T-helper 1 cell treated with Interleukin-12 subunit alpha and Interleukin-12 subunit beta and Interleukin-4 antibody, amounts not matched to agents 30 ng/mL and 1 ng/mL, for 36 hours (primary cell): ENCODE results near the gene FAM83F. TPM values are rescaled to one million over a fixed set of nuclear protein-coding genes. Genes with fewer than 3 reads are reported as not detected.

Source experiments
- intact Hi-C: fragments of 100-400 bp; cut with micrococcal nuclease; formaldehyde crosslinking; loops from one replicate; pipeline ENCODE4 v1.15.1; 2024
- total RNA-seq: library from RNA; stranded (reverse); gene quantifications from 2 replicates; pipeline ENCODE4 v1.2.3, GENCODE V29; 2022

Gene FAM83F
- total RNA-seq, 1 donor from 2014 or later = 0.27 TPM

DNA sequence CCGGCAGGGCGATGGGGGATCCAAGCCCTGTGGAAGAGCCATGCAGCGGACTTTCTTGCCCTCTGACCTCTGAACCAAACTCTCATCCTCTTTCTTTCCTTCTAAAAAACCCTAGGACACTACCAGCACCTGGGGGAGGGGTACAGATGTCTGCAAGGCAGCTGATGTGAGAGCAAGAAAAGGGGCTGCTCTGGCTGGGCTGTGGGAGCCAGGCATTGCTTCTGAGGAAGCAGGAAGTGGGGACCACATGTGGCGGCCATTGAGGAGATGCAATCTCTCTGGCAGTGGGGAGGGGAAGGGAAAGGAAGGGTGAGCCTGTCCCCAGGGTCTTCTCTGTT is 36.0 kb downstream of the FAM83F start:
- intact Hi-C loops = no loop called here

DNA sequence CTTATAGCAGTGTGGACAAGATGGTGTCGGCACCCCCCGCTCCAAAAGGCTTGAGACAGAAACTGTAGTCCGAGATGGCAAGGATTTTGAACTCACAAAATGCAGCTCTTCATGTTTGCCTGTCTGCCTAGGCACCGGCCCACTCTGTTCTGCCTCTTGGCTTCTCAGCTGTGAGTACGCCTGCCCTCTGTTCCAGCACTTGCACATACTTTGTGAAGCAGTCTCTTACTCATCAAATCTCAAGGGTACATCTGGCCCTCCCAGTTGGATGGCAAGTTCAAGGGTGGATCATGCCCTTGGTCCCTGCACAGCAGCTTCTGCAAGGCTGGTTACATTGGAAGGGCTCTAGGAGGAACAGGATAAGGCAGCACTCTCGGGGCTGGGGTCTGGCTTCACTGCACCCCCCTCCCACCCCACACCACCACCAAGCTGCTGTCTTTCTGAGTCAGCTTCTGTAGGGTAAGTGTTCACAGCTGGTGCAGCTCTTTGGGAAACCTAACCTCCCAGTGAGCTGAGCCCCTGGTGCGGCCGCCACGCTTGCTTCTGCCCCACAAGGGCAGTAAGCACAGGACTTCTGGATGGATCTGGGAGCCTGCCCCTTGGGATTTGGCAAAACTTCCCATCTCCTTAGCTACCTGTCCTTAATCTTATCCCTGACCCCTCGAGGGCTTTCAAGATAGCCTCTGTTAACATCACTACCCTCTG is 37.2 kb downstream of the FAM83F start:
- intact Hi-C loops = no loop called here

DNA sequence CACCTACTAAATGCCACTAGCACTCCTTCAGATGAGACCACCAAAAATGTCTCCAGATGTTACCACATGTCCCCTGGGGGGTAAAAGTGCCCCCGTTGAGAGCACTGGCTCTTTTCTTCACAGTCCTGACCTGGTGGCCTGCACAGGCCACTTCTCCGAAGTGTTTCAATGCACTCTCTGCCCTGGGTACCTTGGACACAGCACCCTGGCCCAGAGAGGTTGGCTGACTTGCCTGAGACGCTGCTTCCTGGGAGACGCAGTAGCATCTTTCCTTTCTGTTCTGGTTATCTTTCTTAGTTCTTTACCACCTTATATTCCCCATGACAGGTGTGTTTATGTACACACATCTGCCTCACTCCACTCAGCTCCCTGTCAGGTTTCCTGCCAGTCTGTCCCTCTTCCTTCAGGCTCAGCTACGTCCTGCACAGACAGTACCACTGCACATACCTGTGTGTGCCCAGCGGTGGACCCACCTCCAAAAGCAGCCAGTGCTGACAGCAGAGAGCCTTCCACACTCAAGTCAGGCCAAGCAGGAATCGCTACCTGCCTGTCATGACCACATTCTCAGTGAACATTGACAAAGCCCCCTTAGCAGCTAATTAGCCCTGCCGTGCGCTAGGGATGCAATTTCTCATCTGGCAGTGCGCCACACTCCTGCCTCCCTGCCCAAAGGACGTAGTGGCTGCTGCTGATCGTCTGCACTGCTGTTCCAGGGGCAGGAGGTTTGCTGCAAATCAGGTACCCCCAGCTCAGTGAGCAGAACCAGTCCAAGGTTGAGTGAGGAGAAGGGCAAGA is 39.0 kb downstream of the FAM83F start:
- intact Hi-C loops = no loop called here

GRCh38 chr22:40035351-40035750 is 40.6 kb downstream of the FAM83F start:
- intact Hi-C loops = no loop called here

DNA sequence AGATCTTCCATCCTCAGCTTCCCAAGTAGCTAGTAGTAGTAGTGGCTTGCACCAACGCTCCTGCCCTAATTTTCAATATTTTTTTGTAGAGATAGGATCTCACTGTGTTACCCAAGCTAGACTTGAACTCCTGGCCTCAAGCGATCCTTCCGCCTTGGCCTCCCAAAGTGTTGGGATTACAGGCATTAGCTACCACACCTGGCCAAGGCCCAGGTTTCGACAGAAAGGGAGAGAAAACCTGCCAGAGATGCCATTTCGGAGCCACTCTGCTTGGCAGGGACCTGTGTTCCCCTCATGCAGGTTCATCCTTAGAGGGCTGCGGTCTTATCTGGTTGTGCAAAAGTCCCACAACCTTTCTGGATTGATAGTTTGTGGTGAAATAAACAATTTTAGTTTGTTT is 41.4 kb downstream of the FAM83F start:
- intact Hi-C loops = loop anchor here (1.0 kb wide), 2 partner anchors 502 to 541 kb away; no protein-coding TSS in a partner anchor

DNA sequence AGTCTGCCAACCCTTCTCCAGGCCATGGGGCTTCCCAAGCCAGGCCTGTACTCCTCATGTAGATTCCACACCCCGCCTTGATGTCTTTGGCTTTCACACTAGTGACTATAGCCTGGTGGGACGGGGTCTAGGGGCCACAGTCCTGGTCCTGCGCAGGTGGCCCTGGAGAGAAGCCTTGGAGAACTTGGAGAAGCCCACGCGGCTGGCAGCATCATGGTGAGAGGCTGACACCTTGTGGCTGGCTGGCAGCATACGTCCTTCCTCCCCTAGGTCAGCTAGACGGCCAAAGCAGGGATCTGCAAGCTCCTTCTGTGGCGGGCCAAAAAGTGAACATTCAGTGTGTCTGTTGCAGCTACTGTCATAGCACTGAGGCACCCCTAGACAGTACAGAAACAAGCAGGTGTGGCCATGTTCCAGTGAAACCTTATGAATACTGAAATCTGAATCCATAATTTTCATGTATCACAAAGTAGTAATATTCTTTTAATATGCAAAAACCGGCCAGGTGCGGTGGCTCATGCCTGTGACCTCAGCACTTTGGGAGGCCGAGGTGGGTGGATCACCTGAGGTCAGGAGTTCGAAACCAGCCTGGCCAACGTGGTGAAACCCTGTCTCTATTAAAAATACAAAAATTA is 42.0 kb downstream of the FAM83F start:
- intact Hi-C loops = loop anchor here (1.0 kb wide), 2 partner anchors 502 to 541 kb away; no protein-coding TSS in a partner anchor

- intact Hi-C loops = no loop called here
Measured at GRCh38 chr22:40037320-40037719, 42.6 kb downstream of the FAM83F start.

GRCh38 chr22:40039482-40040115 is 44.8 kb downstream of the FAM83F start:
- intact Hi-C loops = no loop called here

- intact Hi-C loops = no loop called here
Measured at GRCh38 chr22:40040927-40041326, 46.2 kb downstream of the FAM83F start.

DNA sequence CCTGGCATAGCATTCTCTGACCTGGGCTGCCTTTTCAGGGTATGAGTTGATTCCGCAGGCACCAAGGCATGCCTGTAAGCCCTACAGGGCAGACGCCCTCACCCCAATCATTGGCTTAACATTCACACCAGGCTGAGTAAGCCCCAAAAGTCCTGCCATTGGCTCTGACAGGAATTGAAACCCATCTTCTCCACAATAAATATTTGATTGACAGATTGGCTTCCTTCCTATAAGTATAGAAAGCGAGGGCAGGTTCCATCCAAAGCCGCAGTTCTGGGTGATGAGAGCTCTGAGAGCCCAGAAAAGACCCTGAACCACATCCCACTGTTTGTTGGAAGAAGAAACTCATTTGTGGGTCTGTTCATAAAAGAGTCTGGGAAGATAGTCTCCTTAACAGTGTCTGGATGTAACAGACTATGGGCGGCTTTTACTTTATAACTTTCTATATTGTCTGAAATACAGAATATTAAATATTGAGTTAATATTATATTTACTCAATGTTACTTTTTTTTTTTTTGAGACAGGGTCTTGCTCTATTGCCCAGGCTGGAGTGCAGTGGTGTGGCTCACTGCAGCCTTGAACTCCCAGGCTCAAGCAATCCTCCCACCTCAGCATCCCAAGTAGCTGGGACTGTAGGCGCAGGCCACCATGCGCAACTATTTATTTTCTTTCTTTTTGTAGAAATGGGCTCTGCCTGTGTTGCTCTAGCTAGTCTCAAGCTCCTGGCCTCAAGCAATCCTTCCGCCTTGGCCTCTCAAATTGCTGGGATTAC is 46.8 kb downstream of the FAM83F start:
- intact Hi-C loops = no loop called here

DNA sequence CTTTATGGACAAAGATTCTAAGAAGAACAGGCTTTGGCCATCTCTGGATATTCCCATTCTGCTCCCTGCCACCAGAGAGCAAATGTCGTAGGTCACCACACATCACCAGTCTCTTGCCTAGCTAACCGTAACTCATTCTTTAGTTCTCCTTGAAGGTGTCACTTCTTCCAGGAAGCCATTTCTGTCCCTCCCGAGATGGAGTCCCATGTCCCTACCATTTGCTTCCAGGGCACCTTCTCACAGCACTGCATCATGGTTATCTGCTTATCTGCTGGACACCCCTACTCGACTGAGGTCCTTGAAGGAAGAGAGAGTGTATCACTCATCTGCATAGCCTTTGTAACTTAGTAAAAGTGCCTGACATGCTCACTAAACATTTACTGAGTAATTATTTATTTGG is 47.6 kb downstream of the FAM83F start:
- intact Hi-C loops = no loop called here

DNA sequence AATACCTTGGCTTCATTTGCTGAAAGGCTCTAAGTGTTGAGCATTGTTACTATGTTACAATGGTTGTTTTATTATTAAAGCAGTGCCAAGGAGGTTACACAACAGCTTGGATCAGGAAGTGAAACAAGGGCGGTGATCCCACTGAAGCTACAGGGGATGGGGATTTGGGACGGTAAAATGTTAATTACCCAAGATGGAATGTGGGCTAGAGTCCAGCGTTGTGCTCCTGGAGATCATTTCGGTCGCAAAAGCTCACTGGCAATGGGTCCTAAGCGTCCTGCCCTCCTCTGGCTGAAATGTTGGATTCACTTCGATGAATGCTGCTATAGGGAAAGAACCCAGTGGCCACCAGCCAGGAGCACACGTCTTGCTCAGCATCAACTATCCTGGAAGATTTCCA is 48.3 kb downstream of the FAM83F start:
- intact Hi-C loops = no loop called here

GRCh38 chr22:40043793-40044101 is 49.0 kb downstream of the FAM83F start:
- intact Hi-C loops = loop anchor here (1.0 to 2.0 kb wide), 14 partner anchors 12 to 908 kb away; partner anchors contain the start of genes ADSL, ATF4, CBX7 and MRTFA

DNA sequence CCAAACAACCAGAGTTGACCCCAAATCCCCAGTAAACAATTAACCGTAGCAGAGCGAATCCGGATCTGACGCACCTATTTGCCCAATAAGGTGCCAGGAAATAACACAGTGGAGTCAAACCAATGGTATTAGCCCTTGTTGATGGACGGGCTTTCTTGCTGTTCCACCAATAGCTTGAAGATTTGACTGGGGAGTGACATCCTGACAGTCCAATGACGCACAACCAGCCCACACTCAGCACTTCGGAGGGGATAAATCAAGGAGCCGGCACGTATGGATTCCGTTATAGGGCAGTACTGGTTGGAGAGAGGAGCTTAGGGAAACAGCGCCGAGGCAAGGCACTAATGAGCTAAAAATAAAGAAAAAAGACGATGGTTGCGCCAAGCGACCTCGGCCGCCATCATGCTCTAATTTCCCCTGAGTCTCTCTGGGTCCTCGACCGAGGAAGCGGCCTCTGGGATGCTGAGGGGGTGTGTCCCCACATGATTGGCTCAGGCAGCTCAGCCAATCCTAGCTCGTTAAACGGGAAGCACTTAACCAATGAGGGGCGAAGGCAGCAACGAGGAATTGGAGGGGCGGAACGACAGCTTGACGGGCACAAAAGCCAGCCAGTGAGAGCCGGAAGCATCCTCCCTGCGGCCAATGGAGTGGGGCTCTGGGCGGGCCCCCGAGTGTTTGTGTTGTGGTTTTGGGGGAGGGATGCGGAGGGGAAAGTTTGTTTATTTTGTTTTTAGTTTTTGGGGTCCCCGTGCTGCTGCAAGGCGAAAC is 49.5 kb downstream of the FAM83F start:
- intact Hi-C loops = loop anchor here (1.0 to 2.0 kb wide), 14 partner anchors 11 to 907 kb away; partner anchors contain the start of genes ADSL, ATF4, CBX7 and MRTFA

GRCh38 chr22:40044870-40045834 is 50.4 kb downstream of the FAM83F start:
- intact Hi-C loops = loop anchor here (1.0 to 2.0 kb wide), 14 partner anchors 10 to 906 kb away; partner anchors contain the start of genes ADSL, ATF4, CBX7 and MRTFA

DNA sequence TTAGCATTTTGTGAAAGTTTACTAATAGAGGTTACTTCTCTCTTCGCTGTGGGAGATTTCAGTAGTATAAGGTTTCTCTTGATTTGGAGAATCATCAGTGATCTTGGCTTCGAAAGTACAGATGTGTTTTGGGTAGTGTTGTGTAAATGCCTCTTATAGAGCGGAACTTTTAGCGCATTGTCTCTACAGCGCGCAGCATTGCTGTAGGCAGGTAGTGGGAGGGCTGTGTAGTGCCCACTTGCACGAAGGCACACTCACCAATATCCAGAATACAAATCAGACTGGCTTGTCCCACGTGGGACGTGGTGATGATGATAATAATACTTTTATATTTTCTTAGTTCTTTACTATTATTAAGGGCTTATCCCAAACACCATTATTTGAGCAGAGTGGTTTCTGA is 51.4 kb downstream of the FAM83F start:
- intact Hi-C loops = no loop called here

- intact Hi-C loops = no loop called here
Measured at GRCh38 chr22:40050258-40050657, 55.5 kb downstream of the FAM83F start.

DNA sequence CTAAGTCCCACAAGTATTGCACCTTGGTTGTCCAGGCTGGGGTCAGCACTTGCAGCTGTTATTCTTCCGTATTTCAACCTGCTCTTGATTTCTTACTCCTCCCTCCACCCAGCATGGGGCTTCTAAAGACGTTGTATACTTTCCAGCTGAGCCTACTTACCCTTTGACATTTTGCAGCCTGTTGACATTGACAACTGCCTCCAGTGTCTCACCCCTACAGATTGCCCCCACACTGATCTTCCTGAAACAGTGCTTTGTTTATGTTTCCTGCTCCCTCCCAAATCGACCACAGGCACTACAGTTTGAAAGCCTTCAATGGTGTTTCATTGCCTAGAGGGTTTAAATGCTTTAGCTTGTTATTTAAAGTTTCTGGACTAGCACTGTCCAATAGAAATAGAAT is 56.6 kb downstream of the FAM83F start:
- intact Hi-C loops = no loop called here

GRCh38 chr22:40053460-40053859 is 58.7 kb downstream of the FAM83F start:
- intact Hi-C loops = no loop called here
